Activated CD4-positive, CD25-positive, alpha-beta regulatory T cell treated with anti-CD3 and anti-CD28 coated beads, Interleukin-2, amount 50 U/mL, for 24 hours (primary cell): Measurements from ENCODE around the gene KRT9.
"Not testable (repeated sequence)": the region's sequence is repeated elsewhere in the genome, so short reads cannot be mapped to it uniquely, and the experiment has no call there.

Experiments used
- ATAC-seq, 2 donors: fragments of 150-1000 bp; cut with Tn5 transposase; one replicate each; pipeline ENCODE4 v1.10.0; 2021; ENCODE audit warnings: mild to moderate bottlenecking in 1 of 2, moderate library complexity in 1 of 2

KRT9 gene

GRCh38 chr17:41544491-41544892 lies 27.4 kb downstream of the KRT9 start:
- ATAC-seq, result no peak

DNA sequence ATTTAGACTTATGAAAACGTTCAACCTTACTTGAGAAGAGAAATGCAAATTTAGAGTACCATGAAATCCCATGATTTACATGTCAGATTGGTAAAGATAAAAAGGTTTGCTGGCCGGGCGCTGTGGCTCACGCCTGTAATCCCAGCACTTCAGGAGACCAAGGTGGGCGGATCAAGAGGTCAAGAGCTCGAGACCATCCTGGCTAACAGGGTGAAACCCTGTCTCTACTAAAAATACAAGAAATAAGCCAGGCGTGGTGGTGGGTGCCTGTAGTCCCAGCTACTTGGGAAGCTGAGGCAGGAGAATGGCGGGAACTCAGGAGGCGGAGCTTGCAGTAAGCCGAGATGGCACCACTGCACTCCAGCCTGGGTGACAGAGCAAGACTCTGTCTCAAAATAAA lies 29.1 kb downstream of the KRT9 start:
- not testable (repeated sequence) for ATAC-seq

GRCh38 chr17:41542357-41542756 lies 29.5 kb downstream of the KRT9 start:
- no peak for ATAC-seq

DNA sequence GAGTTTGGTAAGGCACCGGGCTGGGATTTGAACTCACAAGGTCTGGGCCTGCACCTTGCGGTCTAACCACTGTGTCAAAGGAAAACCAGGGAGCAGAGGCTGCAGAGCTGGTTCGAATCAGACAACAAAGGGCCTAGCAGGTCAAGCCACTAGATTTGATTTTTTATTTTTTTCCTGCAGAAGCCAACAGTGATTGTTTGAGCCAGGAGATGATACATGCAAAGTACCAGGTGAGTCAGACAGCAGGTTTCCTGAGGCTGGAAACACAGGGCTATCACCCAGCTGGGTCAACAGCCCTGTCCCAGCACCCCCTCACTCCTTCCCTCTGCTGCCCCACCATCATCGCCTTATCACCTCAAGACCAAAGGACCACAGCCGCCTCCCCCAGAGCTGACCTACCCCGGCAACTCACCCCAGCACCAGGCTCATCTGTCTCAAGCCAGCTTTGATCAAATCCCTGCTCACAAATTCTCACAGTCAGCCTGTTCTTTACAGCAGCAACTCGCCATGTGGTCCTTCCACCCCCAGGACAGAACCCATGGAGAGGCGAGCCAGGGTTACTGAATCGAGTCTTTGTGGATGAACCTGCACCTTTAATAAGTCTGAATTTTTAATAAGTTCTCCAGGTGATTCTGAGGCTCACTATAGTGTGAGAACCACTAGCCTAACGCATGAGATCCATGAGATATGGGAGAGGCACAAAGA lies 30.8 kb downstream of the KRT9 start:
- ATAC-seq, result no peak

DNA sequence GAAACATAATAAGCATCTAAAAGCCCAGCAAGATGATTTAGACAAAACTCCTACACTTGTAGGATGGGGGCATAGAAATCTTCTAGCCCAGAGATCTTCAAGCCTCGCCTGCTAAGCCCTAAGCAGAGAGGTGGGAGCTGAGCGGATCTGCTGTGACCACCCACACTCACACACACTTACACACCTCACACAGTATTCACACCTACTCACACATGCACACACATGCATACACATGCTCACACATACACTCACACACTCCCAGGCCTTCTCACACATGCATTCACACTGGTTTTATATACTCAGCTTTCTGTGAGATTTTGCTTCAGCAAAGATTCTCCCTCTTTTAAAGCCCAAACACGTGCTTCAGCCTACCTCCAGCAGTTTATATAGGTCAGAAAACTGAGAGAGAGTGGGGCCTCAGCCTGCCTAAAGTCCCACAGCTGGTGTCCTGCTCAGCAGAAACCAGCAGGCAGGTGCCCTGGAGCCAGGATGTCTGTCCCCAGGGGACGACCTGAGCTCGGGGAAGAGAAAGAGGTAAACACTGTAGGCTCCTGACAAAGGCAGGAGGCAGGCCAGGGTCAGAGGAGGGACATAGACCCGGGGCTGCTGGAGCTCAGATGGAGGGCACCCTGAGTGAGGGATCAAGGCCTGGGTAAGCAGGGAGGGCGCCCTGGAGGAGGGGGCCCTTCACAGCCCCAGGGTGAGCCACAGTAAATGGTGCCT lies 31.7 kb downstream of the KRT9 start:
- ATAC-seq, result no peak

DNA sequence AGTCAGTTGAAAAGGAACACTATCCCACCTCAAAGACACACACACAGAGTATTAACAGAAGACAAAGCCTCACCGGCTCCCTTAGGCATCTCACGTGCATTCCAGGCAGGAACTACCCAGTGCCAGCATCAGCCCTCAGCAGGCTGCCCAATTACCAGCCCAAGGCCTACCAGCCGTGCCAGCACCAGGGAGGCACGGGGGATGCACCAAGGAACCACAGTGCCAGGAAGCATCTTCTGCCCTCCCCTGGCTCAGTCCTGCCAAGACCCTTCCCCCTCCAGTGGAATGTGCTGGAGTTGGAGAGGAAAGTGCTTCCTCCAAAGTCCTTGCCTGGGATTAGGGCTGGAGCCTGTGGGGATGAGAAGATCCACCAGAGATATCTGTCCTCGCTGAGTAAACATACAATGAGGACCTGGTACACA lies 32.8 kb downstream of the KRT9 start:
- ATAC-seq, result no peak

- ATAC-seq, result no peak
These were observed 33.3 kb downstream of the KRT9 start for GRCh38 chr17:41538565-41538991.

DNA sequence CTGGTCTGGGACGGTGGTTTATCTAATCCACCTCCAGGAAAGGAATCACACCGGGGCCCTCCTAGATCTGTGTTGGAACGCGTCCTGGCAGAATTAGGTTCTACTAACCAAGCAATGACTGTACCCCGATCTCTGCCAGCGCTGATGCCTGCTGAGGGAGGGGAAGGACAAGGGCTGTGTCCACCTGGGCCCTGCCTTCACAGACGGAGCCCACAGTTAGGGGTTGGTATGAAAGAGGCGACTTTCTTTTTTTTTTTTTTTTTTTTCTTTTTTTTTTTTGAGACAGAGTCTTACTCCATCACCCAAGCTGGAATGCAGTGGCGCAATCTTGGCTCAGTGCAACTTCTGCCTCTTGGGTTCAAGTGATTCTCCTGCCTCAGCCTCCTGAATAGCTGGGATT lies 33.9 kb downstream of the KRT9 start:
- ATAC-seq, result no peak

DNA sequence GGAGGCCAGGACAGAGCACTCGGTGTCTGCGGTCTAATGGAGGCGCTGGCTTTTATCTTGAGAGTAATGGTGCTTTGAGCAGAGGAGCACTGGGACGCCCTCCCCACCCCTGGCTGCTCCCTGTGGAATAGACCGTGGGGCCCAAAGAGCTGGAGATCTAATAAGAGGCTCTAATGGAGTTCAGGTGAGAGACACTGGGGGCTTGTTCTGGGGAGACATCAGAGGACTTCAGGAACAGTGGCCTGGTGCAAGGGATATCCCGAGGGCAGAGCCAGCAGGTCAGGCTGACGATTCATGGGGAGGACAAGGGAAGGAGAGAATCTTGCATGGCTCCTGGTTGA lies 34.3 kb downstream of the KRT9 start:
- no peak for ATAC-seq

DNA sequence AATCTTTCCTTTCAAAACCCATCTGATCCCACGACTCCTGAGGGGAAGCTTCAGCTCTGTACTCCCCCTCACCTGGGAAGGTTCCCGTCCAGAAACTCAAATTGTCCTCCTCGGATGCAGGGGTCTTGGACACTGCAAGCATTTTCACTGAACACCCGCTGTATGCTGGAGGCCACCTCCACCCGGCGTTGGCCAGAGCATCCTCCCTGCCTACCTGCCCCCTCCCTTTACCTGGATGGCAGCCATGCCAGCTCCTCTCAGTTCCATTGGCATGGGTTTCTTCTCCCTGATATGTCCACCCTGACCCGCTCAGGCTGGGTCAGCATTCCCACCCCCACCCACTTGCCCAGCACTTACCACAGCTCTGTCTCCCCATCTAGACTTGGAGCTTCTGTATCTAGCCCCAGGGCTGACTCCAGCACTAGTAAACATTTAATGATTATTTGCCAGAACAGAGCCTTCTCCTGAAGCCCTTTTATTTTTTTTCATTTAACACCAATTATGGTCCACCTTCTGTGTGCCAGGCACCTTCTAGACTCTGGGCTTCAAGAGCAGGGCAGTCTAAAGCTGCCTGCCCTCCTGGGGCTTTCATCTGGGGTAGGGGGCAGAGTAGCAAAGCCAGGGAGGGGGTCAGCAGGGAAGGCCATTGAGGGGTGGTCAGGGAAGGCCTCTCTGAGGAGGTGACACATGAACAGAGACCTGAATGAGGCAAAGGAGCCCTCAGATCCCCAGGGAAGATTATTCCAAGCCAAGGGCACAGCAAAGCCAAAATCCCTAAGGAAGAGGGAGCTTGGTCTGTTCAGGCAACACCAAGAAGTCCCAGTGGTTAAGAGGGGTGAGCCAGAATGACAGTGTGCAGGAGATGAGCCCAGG lies 34.9 kb downstream of the KRT9 start:
- no peak for ATAC-seq

DNA sequence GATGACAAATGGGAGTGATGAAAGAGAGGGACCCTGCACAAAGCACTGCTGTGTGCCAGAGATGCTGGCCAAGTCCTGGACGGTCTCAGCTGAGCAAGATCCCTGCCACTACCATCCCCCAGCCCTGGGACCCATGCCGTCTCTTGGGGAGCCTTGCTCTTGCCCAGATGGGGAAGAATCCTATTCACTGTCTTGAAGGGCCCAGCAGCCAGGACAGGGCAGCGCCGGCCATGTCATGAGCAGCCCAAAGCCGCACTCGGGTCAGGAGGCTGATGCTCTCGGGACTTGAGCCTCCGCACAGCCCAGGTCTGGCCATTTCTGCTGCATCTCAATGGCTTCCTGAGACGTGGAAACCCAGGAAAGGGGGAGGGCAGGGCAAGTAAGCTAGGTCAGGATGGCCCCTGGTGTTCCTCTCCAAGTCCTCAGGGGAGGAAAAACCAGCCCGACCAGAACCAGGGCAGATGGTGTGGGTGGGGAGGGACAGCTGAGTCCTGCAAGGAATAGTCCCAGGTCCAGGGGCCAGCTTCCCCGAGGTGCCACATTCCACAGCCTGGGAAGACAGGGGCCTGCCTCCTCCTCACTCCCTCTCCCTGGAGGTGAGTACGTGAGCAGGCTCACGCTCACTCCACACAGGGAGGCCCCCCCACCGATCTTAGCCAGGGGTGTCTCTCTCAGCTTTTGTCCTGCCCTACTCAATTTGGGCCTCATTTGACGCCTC lies 35.9 kb downstream of the KRT9 start:
- ATAC-seq, result no peak

GRCh38 chr17:41534899-41535546 lies 36.8 kb downstream of the KRT9 start:
- ATAC-seq, result no peak

DNA sequence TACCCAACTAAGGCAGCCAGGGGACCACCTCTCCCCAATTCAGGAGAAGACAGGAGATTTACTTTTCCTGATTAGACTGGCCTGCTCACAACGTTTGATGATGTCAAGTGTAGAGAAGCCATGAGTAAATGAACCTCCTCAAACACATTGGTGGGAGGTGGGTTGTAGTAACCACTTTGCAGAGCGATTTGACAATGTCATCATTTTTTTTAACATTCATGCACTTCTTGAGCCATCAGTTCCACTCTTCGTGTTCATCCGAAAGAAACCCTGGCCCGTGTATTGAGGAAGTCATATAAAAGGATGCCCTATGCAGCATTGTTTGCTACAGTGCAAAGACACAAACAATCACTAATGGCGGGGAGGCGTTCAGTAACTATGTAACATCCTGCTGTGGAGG lies 38.2 kb downstream of the KRT9 start:
- ATAC-seq, result no peak

DNA sequence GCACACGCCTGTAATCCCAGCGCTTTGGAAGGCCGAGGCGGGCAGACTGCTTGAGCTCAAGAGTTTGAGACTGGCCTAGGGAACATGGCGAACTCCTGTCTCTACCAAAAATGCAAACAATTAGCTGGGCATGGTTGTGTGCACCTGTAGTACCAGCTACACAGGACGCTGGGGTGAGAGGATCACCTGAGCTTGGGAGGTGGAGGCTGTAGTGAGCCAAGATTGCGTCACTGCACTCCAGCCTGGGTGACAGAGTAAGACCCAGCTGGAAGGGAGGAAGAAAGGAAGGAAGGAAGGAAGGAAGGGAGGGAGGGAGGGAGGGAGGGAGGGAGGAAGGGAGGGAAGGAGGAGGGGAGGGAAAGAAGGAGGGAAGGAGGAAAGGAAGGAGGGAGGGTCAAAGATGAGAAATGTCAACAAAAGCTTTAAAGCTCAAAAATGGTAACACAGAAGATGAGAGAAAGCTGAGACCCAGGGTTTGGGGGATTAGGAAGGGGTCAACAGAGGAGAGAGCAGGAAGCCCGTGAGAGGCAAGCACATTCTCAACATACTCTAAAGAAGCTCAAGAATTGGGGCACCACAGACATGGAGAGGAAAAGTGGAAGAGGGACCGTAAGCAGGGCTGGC lies 38.8 kb downstream of the KRT9 start:
- ATAC-seq, result no peak

- ATAC-seq, result no peak
These were observed 39.9 kb downstream of the KRT9 start for GRCh38 chr17:41531993-41532392.

GRCh38 chr17:41530062-41531048 lies 41.5 kb downstream of the KRT9 start:
- ATAC-seq, result no peak

GRCh38 chr17:41529491-41529915 lies 42.4 kb downstream of the KRT9 start:
- ATAC-seq, result no peak

DNA sequence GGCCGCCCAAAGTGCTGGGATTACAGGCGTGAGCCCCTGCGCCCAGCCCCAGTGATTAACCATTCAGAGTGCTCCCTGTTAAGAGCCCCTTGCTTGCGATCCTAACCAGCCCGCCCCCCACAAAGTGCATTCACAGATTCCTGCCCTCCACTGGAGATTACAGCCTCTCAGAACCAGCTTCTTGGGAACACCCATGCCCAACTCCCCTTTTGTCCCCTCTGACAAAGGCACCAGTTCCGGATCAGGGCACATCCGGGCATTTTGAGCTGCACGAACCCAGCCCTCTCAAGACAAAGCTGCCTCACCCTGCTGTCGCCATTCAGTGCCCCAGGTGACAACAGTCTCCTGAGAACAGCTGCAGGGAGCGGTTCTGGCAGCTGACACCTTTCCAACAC lies 42.9 kb downstream of the KRT9 start:
- ATAC-seq, result no peak

- ATAC-seq, result no peak
These were observed 44.5 kb downstream of the KRT9 start for GRCh38 chr17:41527063-41528023.
